ENCODE results near the gene TRPV5.

DNA sequence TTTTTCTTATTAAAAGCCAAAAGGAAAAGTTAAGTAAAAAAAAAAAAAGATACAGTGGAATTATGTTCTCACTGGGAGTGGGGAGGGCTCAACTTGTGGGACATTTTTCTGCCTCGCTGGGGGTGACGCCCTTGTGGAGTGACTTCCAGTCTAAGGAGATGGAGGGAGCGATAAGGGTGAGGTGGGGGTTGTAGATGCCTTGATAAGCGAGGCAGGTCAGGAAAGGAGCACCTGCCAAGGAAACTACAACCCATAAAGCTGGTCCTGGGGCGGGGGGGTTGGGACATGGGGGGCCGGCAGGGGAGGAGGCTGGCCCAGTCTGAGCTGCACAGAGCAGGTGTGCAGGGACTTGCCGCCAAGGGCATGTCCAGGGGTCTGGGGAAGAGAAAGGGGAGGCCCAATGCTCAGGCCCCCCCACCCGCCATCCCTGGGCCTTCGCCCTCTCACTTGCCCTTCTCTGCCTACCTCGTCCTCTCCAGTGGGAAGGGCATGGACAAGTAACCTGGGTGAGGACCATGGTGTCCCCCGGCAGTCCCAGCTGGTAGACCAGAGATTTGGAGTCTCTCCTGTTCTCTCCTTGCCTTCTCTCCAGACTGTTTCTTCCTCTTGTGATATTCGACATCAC, 2.5 kb upstream of the TRPV5 start:
- TF ChIP-seq, protein P1, sequence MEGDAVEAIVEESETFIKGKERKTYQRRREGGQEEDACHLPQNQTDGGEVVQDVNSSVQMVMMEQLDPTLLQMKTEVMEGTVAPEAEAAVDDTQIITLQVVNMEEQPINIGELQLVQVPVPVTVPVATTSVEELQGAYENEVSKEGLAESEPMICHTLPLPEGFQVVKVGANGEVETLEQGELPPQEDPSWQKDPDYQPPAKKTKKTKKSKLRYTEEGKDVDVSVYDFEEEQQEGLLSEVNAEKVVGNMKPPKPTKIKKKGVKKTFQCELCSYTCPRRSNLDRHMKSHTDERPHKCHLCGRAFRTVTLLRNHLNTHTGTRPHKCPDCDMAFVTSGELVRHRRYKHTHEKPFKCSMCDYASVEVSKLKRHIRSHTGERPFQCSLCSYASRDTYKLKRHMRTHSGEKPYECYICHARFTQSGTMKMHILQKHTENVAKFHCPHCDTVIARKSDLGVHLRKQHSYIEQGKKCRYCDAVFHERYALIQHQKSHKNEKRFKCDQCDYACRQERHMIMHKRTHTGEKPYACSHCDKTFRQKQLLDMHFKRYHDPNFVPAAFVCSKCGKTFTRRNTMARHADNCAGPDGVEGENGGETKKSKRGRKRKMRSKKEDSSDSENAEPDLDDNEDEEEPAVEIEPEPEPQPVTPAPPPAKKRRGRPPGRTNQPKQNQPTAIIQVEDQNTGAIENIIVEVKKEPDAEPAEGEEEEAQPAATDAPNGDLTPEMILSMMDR (IDR thresholded peaks at IDR 0.05; ENCODE audit: low read depth, low read length, poor library complexity, severe bottlenecking) = no peak
- no peak for TF ChIP-seq EZH2phosphoT487 (IDR thresholded peaks at IDR 0.05; ENCODE audit: borderline replicate concordance, low read length)
